Activated T-helper 17 cell treated with anti-CD3 and anti-CD28 coated beads, Interleukin-2, amount 50 U/mL, for 72 hours (primary cell): ENCODE measurements around the gene PMEL. TPM values are rescaled to one million over a fixed set of nuclear protein-coding genes. Genes with fewer than 3 reads are reported as not detected.
"Not testable (repeated sequence)": the region's sequence is repeated elsewhere in the genome, so short reads cannot be mapped to it uniquely, and the experiment has no call there.

Experiments
- ATAC-seq: fragments of 150-1000 bp; cut with Tn5 transposase; replicated peaks from 2 replicates; pipeline ENCODE4 v1.10.0; 2021; ENCODE audit warnings: mild to moderate bottlenecking, moderate library complexity
- H3K27ac Mint-ChIP-seq: one replicate; pipeline ENCODE4 v1.8.0; 2022; ENCODE audit warnings: mixed read lengths
- H3K27me3 Mint-ChIP-seq: one replicate; pipeline ENCODE4 v1.8.0; 2022; ENCODE audit warnings: mixed read lengths
- H3K36me3 Mint-ChIP-seq: one replicate; pipeline ENCODE4 v1.8.0; 2022; ENCODE audit warnings: low read depth, mild to moderate bottlenecking, mixed read lengths
- H3K4me1 Mint-ChIP-seq: one replicate; pipeline ENCODE4 v1.8.0; 2022; ENCODE audit warnings: mixed read lengths
- H3K4me3 Mint-ChIP-seq: one replicate; pipeline ENCODE4 v1.8.0; 2022; ENCODE audit warnings: mild to moderate bottlenecking, mixed read lengths
- H3K9me3 Mint-ChIP-seq: one replicate; pipeline ENCODE4 v1.8.0; 2022; ENCODE audit warnings: mixed read lengths
- total RNA-seq, 2 donors: library from RNA; stranded (reverse); gene quantifications; one replicate each; pipeline ENCODE4 v1.2.3, GENCODE V29; 2022

PMEL gene
- total RNA-seq, 2 donors from 2014 or later = 0.30 to 2.5 TPM

- peak within 1 kb of the TSS; percentile 98 for H3K4me3 Mint-ChIP-seq
- H3K4me1 Mint-ChIP-seq = peaks cover 35% of the 10 kb centered on the region
- peak; percentile 45 for ATAC-seq
- peaks cover 66% of the 10 kb centered on the region for H3K36me3 Mint-ChIP-seq
- no peaks in the 10 kb centered on the region for H3K9me3 Mint-ChIP-seq
- H3K27me3 Mint-ChIP-seq = no peaks in the 10 kb centered on the region
- peak within 1 kb of the TSS; percentile 99 for H3K27ac Mint-ChIP-seq
Observed at GRCh38 chr12:55927588-55928502, 38.0 kb downstream of the PMEL start, which contains the start of gene PYM1. Gene PYM1 (minus strand): TSS chr12:55927894. CDS start chr12:55927761, 133 bp downstream.

- Mint-ChIP-seq H3K4me3 (peak overlapping the region; percentile 98), H3K36me3 (peaks cover 66% of the 10 kb centered on the region), H3K27me3 (no peaks in the 10 kb centered on the region), H3K4me1 (peaks cover 35% of the 10 kb centered on the region), H3K9me3 (no peaks in the 10 kb centered on the region), H3K27ac (peak overlapping the region; percentile 99)
- peak; percentile 41 for ATAC-seq
Observed at GRCh38 chr12:55926738-55927587, 38.9 kb downstream of the PMEL start.

GRCh38 chr12:55925870-55926737 is 39.7 kb downstream of the PMEL start:
- H3K36me3 Mint-ChIP-seq = peaks cover 66% of the 10 kb centered on the region
- H3K9me3 Mint-ChIP-seq = no peaks in the 10 kb centered on the region
- H3K4me1 Mint-ChIP-seq = peaks cover 41% of the 10 kb centered on the region
- no peak for ATAC-seq
- peak overlapping the region; percentile 98 for H3K4me3 Mint-ChIP-seq
- H3K27ac Mint-ChIP-seq = peak overlapping the region; percentile 99
- no peaks in the 10 kb centered on the region for H3K27me3 Mint-ChIP-seq

GRCh38 chr12:55925371-55925770 is 40.5 kb downstream of the PMEL start:
- no peak for ATAC-seq
- no peaks in the 10 kb centered on the region for H3K9me3 Mint-ChIP-seq
- peak overlapping the region; percentile 99 for H3K27ac Mint-ChIP-seq
- no peaks in the 10 kb centered on the region for H3K27me3 Mint-ChIP-seq
- H3K4me3 Mint-ChIP-seq = peak overlapping the region; percentile 98
- peaks cover 69% of the 10 kb centered on the region for H3K36me3 Mint-ChIP-seq
- H3K4me1 Mint-ChIP-seq = peaks cover 43% of the 10 kb centered on the region

GRCh38 chr12:55923648-55924047 is 42.2 kb downstream of the PMEL start:
- Mint-ChIP-seq H3K4me1 (peaks cover 29% of the 10 kb centered on the region), H3K4me3 (peak overlapping the region; percentile 98), H3K36me3 (peaks cover 73% of the 10 kb centered on the region), H3K27ac (peak overlapping the region; percentile 63)
- ATAC-seq, H3K27me3 Mint-ChIP-seq, H3K9me3 Mint-ChIP-seq: not testable (repeated sequence)

GRCh38 chr12:55922126-55922525 is 43.7 kb downstream of the PMEL start:
- H3K4me3 Mint-ChIP-seq = no peak overlapping the region
- H3K27me3 Mint-ChIP-seq = no peaks in the 10 kb centered on the region
- ATAC-seq = no peak
- H3K4me1 Mint-ChIP-seq = peaks cover 29% of the 10 kb centered on the region
- peaks cover 64% of the 10 kb centered on the region for H3K36me3 Mint-ChIP-seq
- no peaks in the 10 kb centered on the region for H3K9me3 Mint-ChIP-seq
- H3K27ac Mint-ChIP-seq = peak overlapping the region; percentile 41

- Mint-ChIP-seq H3K36me3 (peaks cover 65% of the 10 kb centered on the region), H3K4me1 (peaks cover 29% of the 10 kb centered on the region)
- not testable (repeated sequence) for ATAC-seq
Observed at GRCh38 chr12:55919032-55919431, 46.8 kb downstream of the PMEL start.

GRCh38 chr12:55915482-55915859 is 50.4 kb downstream of the PMEL start:
- Mint-ChIP-seq H3K27ac (peak overlapping the region; percentile 84), H3K9me3 (no peaks in the 10 kb centered on the region), H3K4me1 (peaks cover 28% of the 10 kb centered on the region), H3K27me3 (no peaks in the 10 kb centered on the region), H3K4me3 (no peak overlapping the region), H3K36me3 (peaks cover 51% of the 10 kb centered on the region)
- no peak for ATAC-seq

More at GRCh38 chr12:55919032-55919431, 46.8 kb downstream of the PMEL start:
- H3K9me3 Mint-ChIP-seq, H3K27ac Mint-ChIP-seq, H3K4me3 Mint-ChIP-seq, H3K27me3 Mint-ChIP-seq: not testable (repeated sequence)

- no peak for ATAC-seq
- H3K4me1 Mint-ChIP-seq = peaks cover 28% of the 10 kb centered on the region
- no peak overlapping the region for H3K4me3 Mint-ChIP-seq
- H3K36me3 Mint-ChIP-seq = peaks cover 47% of the 10 kb centered on the region
- no peaks in the 10 kb centered on the region for H3K9me3 Mint-ChIP-seq
- no peaks in the 10 kb centered on the region for H3K27me3 Mint-ChIP-seq
- H3K27ac Mint-ChIP-seq = peak overlapping the region; percentile 84
Observed at GRCh38 chr12:55912908-55913307, 52.9 kb downstream of the PMEL start.

GRCh38 chr12:55909513-55909884 is 56.3 kb downstream of the PMEL start:
- ATAC-seq = no peak
- H3K27ac Mint-ChIP-seq = peak overlapping the region; percentile 52
- H3K27me3 Mint-ChIP-seq = no peaks in the 10 kb centered on the region
- peaks cover 25% of the 10 kb centered on the region for H3K36me3 Mint-ChIP-seq
- H3K4me1 Mint-ChIP-seq = peaks cover 17% of the 10 kb centered on the region
- no peak overlapping the region for H3K4me3 Mint-ChIP-seq
- H3K9me3 Mint-ChIP-seq = no peaks in the 10 kb centered on the region

GRCh38 chr12:55908726-55909512 is 56.9 kb downstream of the PMEL start:
- H3K9me3 Mint-ChIP-seq = no peaks in the 10 kb centered on the region
- peaks cover 11% of the 10 kb centered on the region for H3K4me1 Mint-ChIP-seq
- H3K27ac Mint-ChIP-seq = peak overlapping the region; percentile 52
- ATAC-seq = no peak
- H3K4me3 Mint-ChIP-seq = no peak overlapping the region
- H3K36me3 Mint-ChIP-seq = peaks cover 20% of the 10 kb centered on the region
- H3K27me3 Mint-ChIP-seq = no peaks in the 10 kb centered on the region

- Mint-ChIP-seq H3K4me1 (no peaks in the 10 kb centered on the region), H3K9me3 (no peaks in the 10 kb centered on the region), H3K27me3 (no peaks in the 10 kb centered on the region)
Observed at GRCh38 chr12:55906056-55906455, 59.8 kb downstream of the PMEL start.

More at GRCh38 chr12:55906056-55906455, 59.8 kb downstream of the PMEL start:
- no peak overlapping the region for H3K4me3 Mint-ChIP-seq
- ATAC-seq = no peak
- H3K27ac Mint-ChIP-seq = no peak overlapping the region
- H3K36me3 Mint-ChIP-seq = peaks cover 31% of the 10 kb centered on the region
